Calu3 (cell line): ENCODE data around the gene TNFRSF18. TPM values are rescaled to one million over a fixed set of nuclear protein-coding genes. Genes with fewer than 3 reads are reported as not detected.
A peak's percentile ranks its signal among the peaks of the same experiment; 100 is the strongest.

Experiments used
- BruUV-seq: library from RNA; stranded (reverse); fragments of 400-500 nt; replicated peaks from 2 replicates; lab custom pipeline; 2021; lab: Mats Ljungman, UMichigan
- CTCF ChIA-PET: fragments of 300-600 bp; sonication (Branson Sonifier 250); formaldehyde crosslinking; loops from one replicate; lab custom pipeline; 2022; ENCODE audit warnings: antibody characterized with exemption; lab: Charles Lee
- DNase-seq: peaks from one replicate; pipeline ENCODE4 v3.0.0; 2022
- H3K27ac Mint-ChIP-seq: one replicate; pipeline ENCODE4 v1.8.0; 2022; ENCODE audit warnings: mixed read lengths; ENCODE audit not compliant: unreplicated experiment
- H3K27me3 Mint-ChIP-seq: one replicate; pipeline ENCODE4 v1.8.0; 2022; ENCODE audit warnings: mixed read lengths; ENCODE audit not compliant: unreplicated experiment
- H3K36me3 Mint-ChIP-seq: one replicate; pipeline ENCODE4 v1.8.0; 2022; ENCODE audit warnings: mild to moderate bottlenecking, moderate library complexity, mixed read lengths; ENCODE audit not compliant: insufficient read depth, unreplicated experiment
- H3K4me1 Mint-ChIP-seq: one replicate; pipeline ENCODE4 v1.8.0; 2022; ENCODE audit warnings: mild to moderate bottlenecking, low read depth, mixed read lengths; ENCODE audit not compliant: unreplicated experiment
- H3K4me3 Mint-ChIP-seq: one replicate; pipeline ENCODE4 v1.8.0; 2022; ENCODE audit warnings: mild to moderate bottlenecking, low read depth, moderate library complexity, mixed read lengths; ENCODE audit not compliant: unreplicated experiment
- H3K9me3 Mint-ChIP-seq: one replicate; pipeline ENCODE4 v1.8.0; 2022; ENCODE audit warnings: low read depth, mixed read lengths; ENCODE audit not compliant: unreplicated experiment
- intact Hi-C: fragments of 100-400 bp; cut with micrococcal nuclease; formaldehyde crosslinking; loops from one replicate; pipeline ENCODE4 v1.10.0; 2022; ENCODE audit not compliant: unreplicated experiment
- total RNA-seq: library from RNA; stranded (reverse); gene quantifications from 2 replicates; pipeline ENCODE4 v1.2.3, GENCODE V29; 2022
- TF ChIP-seq, protein P1 (sequence below): fragments of 200-600 bp; IDR thresholded peaks from one replicate; pipeline ENCODE4 v1.8.0; 2022; ENCODE audit warnings: antibody characterized with exemption; ENCODE audit not compliant: unreplicated experiment

Gene TNFRSF18
- total RNA-seq, 1 experiment from 2014 or later, result not detected

DNA sequence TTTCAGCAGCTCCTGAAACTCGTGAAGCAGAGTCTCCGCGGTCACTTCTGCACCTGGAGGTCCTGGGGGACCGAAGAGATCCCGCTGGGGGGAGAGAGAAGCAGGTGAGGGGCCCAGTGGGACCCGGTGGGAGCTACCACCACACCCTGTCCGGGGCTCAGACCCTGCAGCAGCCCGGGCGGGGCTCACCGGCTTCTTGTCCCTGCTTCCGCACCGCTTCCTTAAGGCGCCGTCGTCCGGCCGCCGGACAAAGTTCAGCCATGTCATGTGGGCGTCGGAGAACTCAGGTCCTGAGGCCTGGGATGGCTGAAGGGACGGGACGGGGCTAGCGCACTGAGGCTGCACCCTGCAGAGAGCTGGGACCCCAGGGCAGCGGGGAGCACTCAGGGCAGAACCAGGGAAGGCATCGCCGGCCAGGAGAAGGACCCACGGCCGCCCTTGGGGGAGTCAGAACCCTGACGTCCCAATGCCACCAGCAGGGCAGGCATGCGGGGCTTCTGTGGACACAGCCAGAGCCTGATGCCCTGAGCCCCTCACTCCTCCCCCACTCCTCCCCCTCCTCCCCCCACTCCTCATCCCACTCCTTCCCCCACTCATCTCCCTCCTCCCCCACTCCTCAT is 37.9 kb upstream of the TNFRSF18 start:
- H3K36me3 Mint-ChIP-seq, result peaks cover 15% of the 10 kb centered on the region
- CTCF ChIA-PET, result no interaction called here
- no peaks in the 10 kb centered on the region for H3K4me1 Mint-ChIP-seq
- intact Hi-C loops, result no loop called here
- H3K27me3 Mint-ChIP-seq, result no peaks in the 10 kb centered on the region
- no peaks in the 10 kb centered on the region for H3K9me3 Mint-ChIP-seq
- TF ChIP-seq, protein P1, sequence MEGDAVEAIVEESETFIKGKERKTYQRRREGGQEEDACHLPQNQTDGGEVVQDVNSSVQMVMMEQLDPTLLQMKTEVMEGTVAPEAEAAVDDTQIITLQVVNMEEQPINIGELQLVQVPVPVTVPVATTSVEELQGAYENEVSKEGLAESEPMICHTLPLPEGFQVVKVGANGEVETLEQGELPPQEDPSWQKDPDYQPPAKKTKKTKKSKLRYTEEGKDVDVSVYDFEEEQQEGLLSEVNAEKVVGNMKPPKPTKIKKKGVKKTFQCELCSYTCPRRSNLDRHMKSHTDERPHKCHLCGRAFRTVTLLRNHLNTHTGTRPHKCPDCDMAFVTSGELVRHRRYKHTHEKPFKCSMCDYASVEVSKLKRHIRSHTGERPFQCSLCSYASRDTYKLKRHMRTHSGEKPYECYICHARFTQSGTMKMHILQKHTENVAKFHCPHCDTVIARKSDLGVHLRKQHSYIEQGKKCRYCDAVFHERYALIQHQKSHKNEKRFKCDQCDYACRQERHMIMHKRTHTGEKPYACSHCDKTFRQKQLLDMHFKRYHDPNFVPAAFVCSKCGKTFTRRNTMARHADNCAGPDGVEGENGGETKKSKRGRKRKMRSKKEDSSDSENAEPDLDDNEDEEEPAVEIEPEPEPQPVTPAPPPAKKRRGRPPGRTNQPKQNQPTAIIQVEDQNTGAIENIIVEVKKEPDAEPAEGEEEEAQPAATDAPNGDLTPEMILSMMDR, result no peak
- H3K27ac Mint-ChIP-seq, result no peak overlapping the region
- BruUV-seq, result no TSS peak
- peak overlapping the region; percentile 36 for H3K4me3 Mint-ChIP-seq
- peak; percentile 55 for DNase-seq

DNA sequence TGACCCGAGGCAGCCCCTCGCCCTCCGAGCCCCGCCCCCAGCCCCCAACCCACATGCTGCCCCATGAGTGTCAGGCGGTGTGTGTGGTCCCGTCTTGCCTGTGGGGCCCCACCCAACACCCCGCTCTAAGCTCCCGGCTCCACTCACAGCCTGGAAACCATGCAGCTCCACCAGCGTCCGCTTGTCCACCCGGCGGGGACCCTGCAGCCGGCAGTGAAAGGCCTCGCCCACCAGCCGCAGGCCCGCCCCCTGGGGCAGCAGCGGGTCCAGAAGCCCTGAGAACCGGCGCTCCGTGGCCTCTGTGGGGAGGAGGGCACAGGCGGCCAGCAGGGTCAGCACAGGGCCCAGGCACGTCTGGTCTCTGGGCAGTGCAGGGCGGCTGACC is 37.4 kb upstream of the TNFRSF18 start:
- H3K4me3 Mint-ChIP-seq, result peak overlapping the region; percentile 36
- H3K27ac Mint-ChIP-seq, result no peak overlapping the region
- no peaks in the 10 kb centered on the region for H3K27me3 Mint-ChIP-seq
- DNase-seq, result no peak
- intact Hi-C loops, result no loop called here
- no peaks in the 10 kb centered on the region for H3K4me1 Mint-ChIP-seq
- CTCF ChIA-PET, result no interaction called here
- H3K36me3 Mint-ChIP-seq, result peaks cover 19% of the 10 kb centered on the region
- TF ChIP-seq, protein P1, result no peak
- BruUV-seq, result no TSS peak
- H3K9me3 Mint-ChIP-seq, result no peaks in the 10 kb centered on the region

DNA sequence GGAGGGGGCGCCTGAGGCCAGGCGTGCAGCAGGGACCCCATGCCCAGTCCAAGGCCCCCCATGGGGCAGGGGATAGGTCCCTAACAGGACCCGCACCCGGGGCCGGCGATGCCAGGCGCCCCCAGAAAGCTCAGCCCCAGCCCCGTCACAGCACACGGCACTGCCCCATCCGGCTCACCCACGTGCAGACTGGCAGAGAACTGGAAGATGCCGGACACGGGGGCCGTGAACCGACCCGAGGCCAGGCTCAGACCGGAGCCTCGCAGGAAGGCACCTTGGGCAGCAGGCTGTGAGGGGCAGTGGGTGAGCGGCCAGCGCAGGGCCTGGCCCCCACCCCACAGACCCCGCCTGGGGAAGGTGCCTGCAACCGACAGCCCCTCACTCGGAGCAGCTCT is 36.9 kb upstream of the TNFRSF18 start:
- no peak overlapping the region for H3K4me3 Mint-ChIP-seq
- H3K27me3 Mint-ChIP-seq, result no peaks in the 10 kb centered on the region
- H3K9me3 Mint-ChIP-seq, result no peaks in the 10 kb centered on the region
- TF ChIP-seq, protein P1, result no peak
- intact Hi-C loops, result no loop called here
- CTCF ChIA-PET, result no interaction called here
- no peak for DNase-seq
- no TSS peak for BruUV-seq
- H3K4me1 Mint-ChIP-seq, result no peaks in the 10 kb centered on the region
- H3K27ac Mint-ChIP-seq, result no peak overlapping the region
- peaks cover 25% of the 10 kb centered on the region for H3K36me3 Mint-ChIP-seq

DNA sequence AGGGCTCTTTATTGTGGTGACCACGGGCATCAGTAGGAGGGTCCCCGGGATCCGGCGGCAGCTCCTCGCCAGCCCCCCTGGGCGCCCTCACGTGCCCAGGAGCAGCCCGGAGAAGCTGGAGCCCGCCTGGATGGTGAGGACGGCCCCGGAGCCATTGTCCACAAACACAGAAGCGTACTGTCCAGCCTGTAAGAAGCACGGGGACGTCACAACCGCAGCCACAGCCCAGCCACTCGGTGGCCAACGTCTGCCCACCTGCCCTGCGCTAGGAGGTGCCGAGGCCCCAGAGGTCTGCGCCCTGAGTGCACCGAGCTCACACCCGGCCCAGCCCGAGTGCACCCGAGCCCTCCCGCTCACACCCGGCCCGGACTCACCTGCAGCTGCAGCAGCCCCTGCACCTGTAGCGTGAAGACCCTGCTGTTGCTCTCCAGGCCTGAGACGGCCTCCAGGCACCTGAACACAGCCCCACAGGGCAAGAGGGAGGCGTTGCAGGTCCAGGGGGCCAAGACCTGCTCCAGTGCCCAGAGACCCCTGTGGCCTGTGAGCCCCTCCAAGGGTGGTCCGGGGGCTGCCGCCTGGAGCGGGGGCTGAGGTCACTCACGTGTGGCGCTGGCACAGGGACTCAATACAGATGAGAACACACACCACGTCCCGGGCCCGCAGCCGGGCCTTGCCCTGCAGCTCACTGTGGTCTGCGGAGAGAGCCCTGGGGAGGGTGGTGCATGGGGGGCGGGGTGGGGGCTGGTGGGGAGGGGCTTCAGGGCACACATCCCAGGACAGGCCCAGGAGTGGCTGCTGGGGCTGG is 36.3 kb upstream of the TNFRSF18 start:
- TF ChIP-seq, protein P1, result no peak
- CTCF ChIA-PET, result no interaction called here
- BruUV-seq, result no TSS peak
- intact Hi-C loops, result no loop called here
- H3K36me3 Mint-ChIP-seq, result peaks cover 26% of the 10 kb centered on the region
- H3K4me1 Mint-ChIP-seq, result no peaks in the 10 kb centered on the region
- H3K4me3 Mint-ChIP-seq, result no peak overlapping the region
- DNase-seq, result no peak
- H3K27me3 Mint-ChIP-seq, result no peaks in the 10 kb centered on the region
- no peak overlapping the region for H3K27ac Mint-ChIP-seq
- no peaks in the 10 kb centered on the region for H3K9me3 Mint-ChIP-seq
